ENCODE data around the gene ATG7. TPM values are rescaled to one million over a fixed set of nuclear protein-coding genes. Genes with fewer than 3 reads are reported as not detected.

ATG7 gene
- total and polyA plus RNA-seq, 12 donors: 9.1 to 118 (median 40.0) TPM

GRCh38 chr3:11304175-11304574 is 32.0 kb downstream of the ATG7 start:
- DNase-seq: no peak
- Histone ChIP-seq H3K4me1 (replicated peaks in 1 of 2) (peaks cover 25 to 32% of the 10 kb centered on the region in 2 donors), H3K27me3 (no peaks in the 10 kb centered on the region), H3K27ac (no peak overlapping the region), H3K4me3 (no peak overlapping the region), H3K9me3 (replicated peaks in 1 of 3) (no peaks in the 10 kb centered on the region), H3K36me3 (replicated peaks in 1 of 2) (peaks cover 0 to 21% of the 10 kb centered on the region in 2 donors)
- 83 to 97% (median 92%) methylated on average over 6 of the region's 6 CpGs for WGBS, 4 donors
- intact Hi-C loops (cut with DNase I): no loop called here
- TF ChIP-seq CTCF (IDR thresholded peaks at IDR 0.05) (no peak), POLR2A (IDR thresholded peaks at IDR 0.05) (no peak)

GRCh38 chr3:11305509-11305908 is 33.3 kb downstream of the ATG7 start:
- H3K9me3 ChIP-seq (replicated peaks in 1 of 3): no peaks in the 10 kb centered on the region
- intact Hi-C loops (cut with DNase I): no loop called here
- peak in 1 of 7 donors; percentile 21 for DNase-seq
- H3K4me1 ChIP-seq (replicated peaks in 1 of 2): peaks cover 25 to 32% of the 10 kb centered on the region in 2 donors
- 43 to 64% (median 57%) methylated on average over 1 of the region's 1 CpG for WGBS, 4 donors
- H3K36me3 ChIP-seq (replicated peaks in 1 of 2): peaks cover 0 to 16% of the 10 kb centered on the region in 2 donors
- TF ChIP-seq CTCF (IDR thresholded peaks at IDR 0.05) (no peak), POLR2A (IDR thresholded peaks at IDR 0.05) (no peak)
- H3K27me3 ChIP-seq: no peaks in the 10 kb centered on the region
- peak overlapping the region in 3 of 5 donors; percentile 24 to 79 (median 53) for H3K27ac ChIP-seq
- H3K4me3 ChIP-seq: no peak overlapping the region

GRCh38 chr3:11306817-11307589 is 34.8 kb downstream of the ATG7 start:
- H3K9me3 ChIP-seq (replicated peaks in 1 of 3): no peaks in the 10 kb centered on the region
- peak in 6 of 7 donors; percentile 39 to 76 (median 50) for DNase-seq
- peak overlapping the region in 4 of 5 donors; percentile 53 to 79 (median 62) for H3K27ac ChIP-seq
- intact Hi-C loops (cut with DNase I): no loop called here
- no peaks in the 10 kb centered on the region for H3K27me3 ChIP-seq
- WGBS, 4 donors: 18 to 30% (median 26%) methylated on average over 5 of the region's 5 CpGs
- TF ChIP-seq CTCF (IDR thresholded peaks at IDR 0.05) (no peak), POLR2A (IDR thresholded peaks at IDR 0.05) (no peak)
- H3K4me1 ChIP-seq (replicated peaks in 1 of 2): peaks cover 25 to 32% of the 10 kb centered on the region in 2 donors
- H3K4me3 ChIP-seq: no peak overlapping the region
- peaks cover 0 to 21% of the 10 kb centered on the region in 2 donors for H3K36me3 ChIP-seq (replicated peaks in 1 of 2)

GRCh38 chr3:11307830-11308432 is 35.7 kb downstream of the ATG7 start:
- WGBS, 4 donors: 60 to 83% (median 65%) methylated on average over 6 of the region's 6 CpGs
- intact Hi-C loops (cut with DNase I): no loop called here
- DNase-seq: peak in 1 of 7 donors; percentile 32
- H3K9me3 ChIP-seq (replicated peaks in 1 of 3): no peaks in the 10 kb centered on the region
- H3K27ac ChIP-seq: peak overlapping the region in 4 of 5 donors; percentile 56 to 79 (median 62)
- H3K4me3 ChIP-seq: no peak overlapping the region
- no peaks in the 10 kb centered on the region for H3K27me3 ChIP-seq
- H3K36me3 ChIP-seq (replicated peaks in 1 of 2): peaks cover 0 to 27% of the 10 kb centered on the region in 2 donors
- peaks cover 25 to 32% of the 10 kb centered on the region in 2 donors for H3K4me1 ChIP-seq (replicated peaks in 1 of 2)
- TF ChIP-seq CTCF (IDR thresholded peaks at IDR 0.05): no peak
- TF ChIP-seq POLR2A (IDR thresholded peaks at IDR 0.05): no peak
